ENCODE measurements around the gene ADAMTS14.

GRCh38 chr10:70736525-70736924 is 64.2 kb downstream of the ADAMTS14 start:
- TF ChIP-seq CTCF (IDR thresholded peaks at IDR 0.05) (no peak), EP300 (IDR thresholded peaks at IDR 0.05) (no peak), POLR2A (IDR thresholded peaks at IDR 0.05) (no peak), POLR2AphosphoS5 (IDR thresholded peaks at IDR 0.05) (no peak)

Measured in stomach (tissue), 4 donors.